PFSK-1 (cell line): Measurements from ENCODE around the gene SEZ6.

Experiments used
- FOXP2 ChIP-seq: optimal IDR thresholded peaks from 2 replicates; pipeline ENCODE3; 2011; ENCODE audit warnings: borderline replicate concordance, control low read depth, inconsistent platforms; ENCODE audit not compliant: insufficient read depth; ENCODE audit errors: extremely low read length, extremely low read depth
- POLR2AphosphoS5 ChIP-seq: IDR thresholded peaks from 2 replicates; pipeline ENCODE4 v1.6.1; 2012; ENCODE audit warnings: low read depth, mild to moderate bottlenecking, control low read depth, low read length, moderate library complexity
- REST ChIP-seq, 2 experiments: IDR thresholded peaks; 2 replicates each; pipeline versions ENCODE4 v1.6.1 to v1.8.0; 2011 to 2012; ENCODE audit warnings: low read depth in 2 of 2, low read length in 2 of 2, control low read depth in 1 of 2, inconsistent platforms in 1 of 2, mild to moderate bottlenecking in 1 of 2, moderate library complexity in 1 of 2; ENCODE audit not compliant: insufficient read depth in 1 of 2
- SIN3A ChIP-seq: IDR thresholded peaks from 2 replicates; pipeline ENCODE4 v1.6.1; 2012; ENCODE audit warnings: mild to moderate bottlenecking, low read length, moderate library complexity, borderline replicate concordance; ENCODE audit not compliant: insufficient read depth
- TAF1 ChIP-seq: IDR thresholded peaks from 2 replicates; pipeline ENCODE4 v1.6.1; 2012; ENCODE audit warnings: low read length, control low read depth, borderline replicate concordance; ENCODE audit not compliant: insufficient read depth

- no peak for TF ChIP-seq POLR2AphosphoS5
- TF ChIP-seq TAF1 = no peak
- TF ChIP-seq SIN3A = no peak
- no peak for TF ChIP-seq REST (IDR thresholded peaks at IDR 0.05; ENCODE audit: insufficient read depth in 1 of 2, low read depth in 2 of 2, low read length in 2 of 2)
- no peak for TF ChIP-seq FOXP2
Measured at GRCh38 chr17:28973425-28973824, 32.4 kb downstream of the SEZ6 start.
